CD4-positive, alpha-beta T cell treated with Interleukin-4 for 1 hour (primary cell): ENCODE measurements around the gene LRRC30.
"Not testable (repeated sequence)": the region's sequence is repeated elsewhere in the genome, so short reads cannot be mapped to it uniquely, and the experiment has no call there.

ENCODE experiments used
- DNase-seq, 2 donors: peaks; one replicate each; pipeline ENCODE4 v3.0.0-alpha.2; 2020 to 2022

LRRC30 gene

GRCh38 chr18:7230626-7231349 lies at the start of gene LRRC30:
Gene LRRC30 (plus strand): TSS chr18:7231089. CDS start chr18:7231139, 50 bp downstream.
- no peak for DNase-seq

DNA sequence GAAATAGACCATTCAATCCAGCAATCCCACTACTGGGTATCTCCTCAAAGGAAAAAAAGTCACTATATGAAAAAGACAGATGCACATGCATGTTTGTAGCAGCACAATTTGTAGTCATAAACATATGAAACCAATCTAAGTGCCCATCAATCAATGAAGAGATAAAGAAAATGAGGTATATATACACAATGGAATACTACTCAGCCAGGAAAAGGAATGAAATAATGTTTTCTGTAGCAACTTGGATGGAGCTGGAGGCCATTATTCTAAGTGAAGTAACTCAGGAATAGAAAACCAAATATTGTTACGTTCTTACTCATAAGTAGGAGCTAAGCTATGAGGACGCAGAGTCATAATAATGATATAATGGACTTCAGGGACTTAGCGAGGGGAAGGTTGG lies 45.2 kb upstream of the LRRC30 start:
- DNase-seq, result no peak

GRCh38 chr18:7190547-7191156 lies 40.2 kb upstream of the LRRC30 start:
- DNase-seq, result no peak

GRCh38 chr18:7191736-7192135 lies 39.2 kb upstream of the LRRC30 start:
- no peak for DNase-seq

- DNase-seq, result no peak
Observed at GRCh38 chr18:7195266-7195665, 35.6 kb upstream of the LRRC30 start.

- no peak for DNase-seq
Observed at GRCh38 chr18:7196421-7196820, 34.5 kb upstream of the LRRC30 start.

DNA sequence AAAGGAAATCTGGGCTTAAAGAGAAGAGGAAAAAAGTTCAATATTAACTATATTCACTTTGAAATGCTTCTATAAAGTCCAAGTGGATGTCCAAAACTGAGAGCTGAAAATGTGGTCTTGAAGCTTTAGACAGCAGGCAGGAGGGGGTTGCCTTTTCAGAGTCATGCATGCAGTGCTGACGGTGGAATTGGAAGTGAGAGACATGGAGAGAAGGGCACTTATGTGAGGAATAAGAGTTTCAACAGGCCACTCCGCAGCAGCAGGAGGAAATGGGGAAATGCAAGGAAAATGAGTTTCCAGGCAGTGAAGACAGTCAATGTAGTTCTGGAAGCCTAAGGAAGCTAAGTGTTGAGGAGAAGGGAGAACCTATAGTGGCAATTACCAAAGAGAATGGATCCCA lies 33.0 kb upstream of the LRRC30 start:
- no peak for DNase-seq

- DNase-seq, result no peak
Observed at GRCh38 chr18:7198326-7198725, 32.6 kb upstream of the LRRC30 start.

- no peak for DNase-seq
Observed at GRCh38 chr18:7201096-7201495, 29.8 kb upstream of the LRRC30 start.

GRCh38 chr18:7202169-7202568 lies 28.7 kb upstream of the LRRC30 start:
- DNase-seq, result no peak

GRCh38 chr18:7203601-7204000 lies 27.3 kb upstream of the LRRC30 start:
- not testable (repeated sequence) for DNase-seq

GRCh38 chr18:7205346-7205745 lies 25.5 kb upstream of the LRRC30 start:
- no peak for DNase-seq

DNA sequence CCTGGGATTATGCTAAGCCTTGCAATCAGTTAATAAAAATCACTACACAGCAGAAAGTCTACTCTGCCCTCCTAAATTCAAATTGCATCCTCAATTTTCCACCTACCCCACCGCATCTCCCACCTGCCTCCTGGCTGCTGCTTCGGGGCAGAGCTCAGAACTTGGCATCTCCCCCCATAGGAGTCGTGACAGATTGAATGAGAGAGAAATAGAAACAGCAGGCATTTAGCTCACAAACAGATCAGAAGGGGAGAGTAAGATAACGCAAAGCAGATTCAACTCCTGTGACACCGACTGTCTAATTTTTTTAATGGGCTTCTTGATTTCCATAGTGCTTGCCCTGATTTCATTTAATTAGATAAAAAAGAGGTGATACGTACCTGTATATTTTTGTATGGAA lies 24.7 kb upstream of the LRRC30 start:
- no peak for DNase-seq

DNA sequence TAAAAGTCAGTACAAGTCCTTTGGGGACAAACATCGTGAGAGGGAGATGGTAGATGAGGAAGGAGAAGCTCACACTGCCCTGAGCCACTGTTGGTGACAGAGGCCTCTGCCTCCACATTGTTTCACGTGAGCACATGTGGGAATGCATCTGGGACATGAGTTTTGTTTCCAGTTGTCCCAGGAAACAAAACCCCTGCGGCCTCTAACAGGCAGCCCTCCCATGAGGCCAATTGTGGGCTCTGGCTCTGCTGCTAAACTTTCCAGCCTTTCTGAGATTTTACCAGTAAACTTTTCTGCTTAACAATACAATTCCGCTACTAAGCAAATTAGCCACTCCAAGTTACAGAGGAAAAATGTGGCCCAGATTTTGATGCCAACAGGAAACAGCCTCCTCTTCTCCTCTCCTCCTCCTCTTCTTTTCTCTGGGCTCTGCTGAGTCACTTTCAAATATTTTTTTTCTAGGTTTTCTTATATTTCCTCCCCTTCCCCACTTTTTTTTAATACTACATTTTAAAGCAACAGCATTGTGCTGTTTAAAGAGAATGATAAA lies 23.4 kb upstream of the LRRC30 start:
- no peak for DNase-seq

DNA sequence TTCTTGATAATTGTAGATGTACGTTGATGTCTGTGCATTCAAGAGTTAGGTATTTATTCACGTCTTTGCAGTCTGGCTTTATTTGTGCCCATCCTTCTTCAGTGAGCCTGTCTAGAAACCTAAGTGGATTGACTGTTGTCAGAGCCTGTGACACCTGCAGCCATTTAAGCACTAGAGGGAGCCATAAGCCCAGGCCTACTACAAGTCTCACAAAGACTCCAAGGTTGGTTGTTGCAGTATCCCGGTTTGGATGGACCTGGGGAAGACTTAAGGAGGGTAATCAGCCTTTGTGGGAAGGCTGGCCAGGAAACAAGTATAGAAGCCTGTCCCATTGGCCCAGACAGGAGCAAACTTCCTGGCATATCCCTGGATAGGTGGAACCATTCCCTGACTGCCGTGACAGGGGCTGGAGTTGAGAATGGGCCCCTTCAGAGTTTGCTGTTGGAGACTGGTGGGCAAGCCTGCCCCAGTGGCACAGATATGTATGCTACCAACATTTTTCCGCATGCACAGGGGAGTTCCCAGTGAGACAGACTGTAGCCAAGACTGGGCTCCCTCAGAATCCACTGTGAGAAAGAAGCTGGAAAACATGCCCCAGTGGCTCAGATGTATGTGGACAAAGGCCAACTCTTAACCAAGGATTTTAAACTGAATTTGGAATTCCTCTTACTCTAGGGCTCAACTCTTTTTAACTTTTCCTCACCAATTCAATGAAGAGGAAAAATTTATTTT lies 9.3 kb upstream of the LRRC30 start:
- DNase-seq, result no peak

GRCh38 chr18:7224198-7224597 lies 6.7 kb upstream of the LRRC30 start:
- no peak for DNase-seq

GRCh38 chr18:7232218-7232617 lies 1.3 kb downstream of the LRRC30 start:
- no peak for DNase-seq

GRCh38 chr18:7233134-7233810 lies 2.4 kb downstream of the LRRC30 start:
- no peak for DNase-seq

GRCh38 chr18:7234091-7234490 lies 3.2 kb downstream of the LRRC30 start:
- DNase-seq, result no peak

- DNase-seq, result no peak
Observed at GRCh38 chr18:7234956-7235355, 4.1 kb downstream of the LRRC30 start.

DNA sequence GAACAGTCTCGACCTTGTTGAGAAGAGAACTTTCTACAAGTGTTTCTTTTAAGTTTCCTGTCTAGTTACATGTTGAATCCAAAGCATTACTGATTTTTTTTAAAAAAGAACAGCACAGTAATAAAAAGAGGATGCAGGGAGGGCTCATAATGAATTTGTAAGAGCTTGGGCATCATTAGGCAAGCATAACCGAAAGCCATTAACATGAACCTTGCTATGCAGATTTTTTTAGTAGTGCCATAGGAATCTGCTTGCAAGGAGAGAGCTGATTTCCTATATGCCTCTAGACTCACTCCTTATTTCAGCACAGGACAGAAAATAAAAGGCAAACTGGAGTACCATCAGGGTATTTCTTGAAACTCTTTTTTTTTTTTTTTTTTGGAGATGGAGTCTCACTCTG lies 5.2 kb downstream of the LRRC30 start:
- no peak for DNase-seq

- DNase-seq, result no peak
Observed at GRCh38 chr18:7236933-7237332, 6.0 kb downstream of the LRRC30 start.

DNA sequence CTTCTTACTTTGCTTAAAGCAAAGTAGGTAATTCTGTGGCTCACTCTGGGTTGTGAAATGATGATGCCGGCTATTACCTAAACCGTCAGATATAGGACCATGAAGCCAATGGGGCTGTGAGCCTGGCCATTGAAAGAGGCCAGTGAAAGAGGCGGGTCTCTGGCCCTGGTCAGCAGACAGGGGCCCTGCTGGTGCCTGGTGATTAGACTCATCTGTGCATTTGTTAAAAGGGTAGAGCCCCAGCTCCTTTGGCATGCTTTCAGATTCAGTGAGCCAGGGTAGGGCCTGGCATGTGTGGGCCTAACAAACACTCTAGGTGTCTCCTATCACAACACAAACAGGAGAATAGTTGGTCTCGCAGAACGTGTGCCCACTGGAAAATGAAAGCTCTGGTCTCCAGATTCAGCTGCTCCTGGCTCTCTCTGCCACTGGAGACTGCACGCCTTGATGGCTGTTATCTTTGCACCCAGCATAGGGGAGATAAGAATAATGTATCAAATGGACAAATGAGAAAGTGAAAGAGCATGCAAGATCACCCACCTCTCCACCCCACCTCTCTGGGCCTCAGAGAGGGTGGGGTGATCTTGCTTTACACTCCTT lies 6.9 kb downstream of the LRRC30 start:
- DNase-seq, result no peak
